RWPE2 (cell line): ENCODE results near the gene CNOT6.
"Not testable (repeated sequence)": the region's sequence is repeated elsewhere in the genome, so short reads cannot be mapped to it uniquely, and the experiment has no call there.

Experiments used
- ATAC-seq: fragments of 200-7000 bp; cut with Tn5 transposase; 3 replicates; pipeline ENCODE4 v1.9.1; 2021; ENCODE audit warnings: low read depth
- DNase-seq: peaks from one replicate; pipeline ENCODE4 v3.0.0-alpha.2; 2020; ENCODE audit warnings: low spot score
- H3K27ac ChIP-seq: fragments of 450-650 bp; 2 replicates; pipeline ENCODE4 v1.5.1; 2017; ENCODE audit warnings: mild to moderate bottlenecking; ENCODE audit not compliant: poor library complexity, severe bottlenecking
- H3K27me3 ChIP-seq: fragments of 250-450 bp; sonication (Bioruptor Pico); 2 replicates; pipeline ENCODE4 v1.5.1; 2021; ENCODE audit warnings: mild to moderate bottlenecking, moderate library complexity; ENCODE audit not compliant: insufficient read depth, poor library complexity, severe bottlenecking
- H3K36me3 ChIP-seq: fragments of 250-450 bp; sonication (Bioruptor Pico); 2 replicates; pipeline ENCODE4 v1.5.1; 2020; ENCODE audit warnings: low read depth, mild to moderate bottlenecking, moderate library complexity
- H3K4me1 ChIP-seq: fragments of 250-450 bp; sonication (Bioruptor Pico); 2 replicates; pipeline ENCODE4 v1.5.1; 2021; ENCODE audit warnings: mild to moderate bottlenecking, moderate library complexity; ENCODE audit not compliant: insufficient read depth, poor library complexity, severe bottlenecking
- H3K4me3 ChIP-seq: fragments of 250-450 bp; sonication (Bioruptor Pico); 2 replicates; pipeline ENCODE4 v1.5.1; 2021; ENCODE audit warnings: mild to moderate bottlenecking, moderate library complexity; ENCODE audit not compliant: severe bottlenecking
- H3K9me3 ChIP-seq: fragments of 250-450 bp; sonication (Bioruptor Pico); 2 replicates; pipeline ENCODE4 v1.5.1; 2021; ENCODE audit warnings: mild to moderate bottlenecking, moderate library complexity; ENCODE audit not compliant: severe bottlenecking
- TF ChIP-seq, protein P1 (sequence below): fragments of 450-650 bp; IDR thresholded peaks from one replicate; pipeline ENCODE4 v1.5.1; 2017; ENCODE audit warnings: mild to moderate bottlenecking, moderate library complexity; ENCODE audit not compliant: poor library complexity, severe bottlenecking

Gene CNOT6

DNA sequence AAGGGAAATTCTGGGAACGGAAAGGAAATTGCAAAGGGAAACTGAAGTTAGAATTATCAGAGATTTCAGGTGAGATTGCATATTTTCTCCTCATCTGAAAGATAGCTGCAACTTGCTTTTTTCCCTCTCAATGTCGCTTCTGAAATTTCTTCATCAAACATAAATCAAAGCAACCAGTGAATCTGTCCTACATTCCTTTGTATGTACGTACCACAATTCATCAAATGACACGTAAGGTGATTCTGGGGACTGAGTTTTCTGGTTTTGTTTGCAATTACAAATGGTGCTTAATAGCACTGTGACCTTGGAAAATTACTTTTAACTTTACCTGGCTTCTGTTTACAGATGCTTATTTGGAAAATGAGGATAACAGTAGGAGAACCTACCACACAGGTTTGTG, 21.9 kb upstream of the CNOT6 start:
- DNase-seq = no peak
- no peak for ATAC-seq
- H3K4me3 ChIP-seq = no peak overlapping the region
- no peaks in the 10 kb centered on the region for H3K27me3 ChIP-seq
- H3K27ac ChIP-seq = no peak overlapping the region
- H3K4me1 ChIP-seq = no peaks in the 10 kb centered on the region
- TF ChIP-seq, protein P1, sequence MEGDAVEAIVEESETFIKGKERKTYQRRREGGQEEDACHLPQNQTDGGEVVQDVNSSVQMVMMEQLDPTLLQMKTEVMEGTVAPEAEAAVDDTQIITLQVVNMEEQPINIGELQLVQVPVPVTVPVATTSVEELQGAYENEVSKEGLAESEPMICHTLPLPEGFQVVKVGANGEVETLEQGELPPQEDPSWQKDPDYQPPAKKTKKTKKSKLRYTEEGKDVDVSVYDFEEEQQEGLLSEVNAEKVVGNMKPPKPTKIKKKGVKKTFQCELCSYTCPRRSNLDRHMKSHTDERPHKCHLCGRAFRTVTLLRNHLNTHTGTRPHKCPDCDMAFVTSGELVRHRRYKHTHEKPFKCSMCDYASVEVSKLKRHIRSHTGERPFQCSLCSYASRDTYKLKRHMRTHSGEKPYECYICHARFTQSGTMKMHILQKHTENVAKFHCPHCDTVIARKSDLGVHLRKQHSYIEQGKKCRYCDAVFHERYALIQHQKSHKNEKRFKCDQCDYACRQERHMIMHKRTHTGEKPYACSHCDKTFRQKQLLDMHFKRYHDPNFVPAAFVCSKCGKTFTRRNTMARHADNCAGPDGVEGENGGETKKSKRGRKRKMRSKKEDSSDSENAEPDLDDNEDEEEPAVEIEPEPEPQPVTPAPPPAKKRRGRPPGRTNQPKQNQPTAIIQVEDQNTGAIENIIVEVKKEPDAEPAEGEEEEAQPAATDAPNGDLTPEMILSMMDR = no peak
- no peaks in the 10 kb centered on the region for H3K9me3 ChIP-seq
- H3K36me3 ChIP-seq = no peaks in the 10 kb centered on the region

DNA sequence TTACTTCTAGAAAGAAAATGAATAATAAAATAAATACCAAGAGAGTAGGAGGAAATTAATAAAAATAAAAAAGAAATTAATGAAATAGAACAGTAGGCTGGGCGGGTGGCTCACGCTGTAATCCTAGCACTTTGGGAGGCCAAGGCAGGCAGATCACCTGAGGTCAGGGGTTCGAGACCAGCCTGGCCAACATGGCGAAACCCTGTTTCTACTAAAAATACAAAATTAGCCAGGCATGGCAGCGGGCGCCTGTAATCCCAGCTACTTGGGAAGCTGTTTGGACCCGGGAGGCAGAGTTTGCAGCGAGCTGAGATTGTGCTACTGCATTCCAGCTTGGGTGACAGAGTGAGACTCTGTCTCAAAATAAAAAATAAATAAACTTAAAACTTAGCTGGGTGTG, 20.8 kb upstream of the CNOT6 start:
- peak; percentile 7 for DNase-seq
- not testable (repeated sequence) for ATAC-seq

DNA sequence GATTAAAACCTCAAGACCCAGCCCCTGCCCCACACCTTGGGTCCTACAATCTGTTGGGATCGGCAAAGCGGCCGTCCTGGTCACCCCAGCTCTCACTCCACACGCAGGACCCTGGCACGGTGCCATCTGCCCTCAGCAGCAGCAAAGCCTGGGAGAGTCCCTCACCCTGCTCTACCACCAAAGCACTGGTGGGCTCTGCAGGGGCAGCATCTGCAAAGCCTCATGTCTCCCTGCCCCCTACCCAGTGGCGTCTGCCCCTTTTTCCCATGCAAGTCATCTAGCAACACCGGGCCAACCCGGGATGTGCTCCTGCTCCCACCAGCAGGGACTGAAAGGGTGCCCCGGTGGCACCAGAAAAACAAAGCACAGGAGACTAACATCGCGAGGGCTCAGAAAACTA, 19.6 kb upstream of the CNOT6 start:
- ATAC-seq (no peak), DNase-seq (peak; percentile 58)
- no peaks in the 10 kb centered on the region for H3K36me3 ChIP-seq

More for the DNA sequence above, 20.8 kb upstream of the CNOT6 start:
- not testable (repeated sequence) for H3K27ac ChIP-seq, H3K4me3 ChIP-seq, H3K4me1 ChIP-seq, H3K36me3 ChIP-seq, H3K27me3 ChIP-seq, H3K9me3 ChIP-seq

DNA sequence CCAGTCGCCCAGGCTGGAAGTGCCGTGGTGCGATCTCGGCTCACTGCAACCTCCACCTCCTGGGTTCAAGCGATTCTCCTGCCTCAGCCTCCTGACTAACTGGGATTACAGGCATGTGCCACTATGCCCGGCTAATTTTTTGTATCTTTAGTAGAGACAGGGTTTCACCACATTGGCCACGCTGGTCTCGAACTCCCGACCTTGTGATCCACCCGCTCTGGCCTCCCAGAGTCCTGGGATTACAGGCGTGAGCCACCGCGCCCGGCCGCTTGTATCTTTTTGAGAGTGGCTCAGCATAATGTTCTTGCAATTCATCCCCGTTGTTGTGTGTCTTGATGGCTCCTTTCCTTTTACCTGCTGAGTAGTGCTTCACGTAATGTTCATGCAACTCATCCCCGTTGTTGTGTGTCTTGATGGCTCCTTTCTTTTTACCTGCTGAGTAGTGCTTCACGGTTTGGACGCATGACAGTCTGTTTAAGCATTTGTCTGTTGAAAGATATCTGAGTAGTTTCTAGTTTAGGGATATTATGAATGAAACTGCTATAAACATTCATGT, 18.1 kb upstream of the CNOT6 start:
- H3K27ac ChIP-seq, H3K9me3 ChIP-seq, H3K27me3 ChIP-seq, ATAC-seq, H3K4me3 ChIP-seq, H3K4me1 ChIP-seq, H3K36me3 ChIP-seq: not testable (repeated sequence)
- DNase-seq = peak; percentile 46

More for the DNA sequence above, 19.6 kb upstream of the CNOT6 start:
- H3K27me3 ChIP-seq = no peaks in the 10 kb centered on the region
- no peak overlapping the region for H3K27ac ChIP-seq
- no peaks in the 10 kb centered on the region for H3K9me3 ChIP-seq
- TF ChIP-seq, protein P1 = no peak
- no peaks in the 10 kb centered on the region for H3K4me1 ChIP-seq
- no peak overlapping the region for H3K4me3 ChIP-seq

DNA sequence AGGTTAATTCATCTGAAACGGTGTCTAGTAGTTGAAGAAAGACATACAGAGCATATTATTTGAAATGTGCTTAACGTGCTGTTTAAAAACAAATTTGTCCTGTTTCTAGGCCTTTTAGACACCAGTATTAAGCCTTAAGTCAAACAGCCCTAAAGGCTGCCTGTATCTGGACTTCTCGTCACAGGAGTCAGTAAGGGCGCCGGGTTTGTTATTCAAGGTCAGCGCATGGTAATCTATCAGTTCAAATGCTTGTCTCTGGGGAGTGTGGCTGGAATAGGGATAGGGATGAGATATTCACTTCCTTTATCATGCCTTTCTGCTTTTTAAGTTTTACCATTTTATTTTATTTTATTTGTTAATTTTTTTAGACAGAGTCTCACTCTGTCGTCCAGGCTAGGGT, 9.4 kb upstream of the CNOT6 start:
- no peaks in the 10 kb centered on the region for H3K36me3 ChIP-seq
- H3K4me3 ChIP-seq = no peak overlapping the region
- no peaks in the 10 kb centered on the region for H3K9me3 ChIP-seq
- H3K27ac ChIP-seq = no peak overlapping the region
- TF ChIP-seq, protein P1 = no peak
- no peaks in the 10 kb centered on the region for H3K27me3 ChIP-seq
- peak; percentile 16 for DNase-seq
- H3K4me1 ChIP-seq = no peaks in the 10 kb centered on the region
- no peak for ATAC-seq

DNA sequence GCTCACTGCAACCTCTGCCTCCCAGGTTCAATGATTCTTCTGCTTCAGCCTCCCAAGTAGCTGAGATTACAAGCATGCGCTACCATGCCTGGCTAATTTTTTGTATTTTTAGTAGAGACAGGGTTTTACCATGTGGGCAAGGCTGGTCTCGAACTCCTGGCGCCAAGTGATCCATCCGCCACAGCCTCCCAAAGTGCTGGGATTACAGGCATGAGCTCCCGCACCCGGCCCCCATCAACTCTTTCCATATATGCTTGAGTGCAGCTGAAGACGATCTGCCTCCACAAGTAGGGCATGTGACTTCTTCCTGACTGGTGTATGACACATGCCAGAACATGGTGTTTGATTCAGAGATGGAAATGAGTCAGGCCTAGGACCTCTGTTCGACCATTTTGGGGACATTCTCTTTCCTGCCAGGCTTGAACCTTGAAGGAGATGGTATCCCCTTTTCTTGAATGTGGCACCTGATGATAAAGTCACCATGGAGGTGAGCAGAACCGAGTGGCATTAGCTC, 7.5 kb upstream of the CNOT6 start:
- H3K36me3 ChIP-seq = no peaks in the 10 kb centered on the region
- H3K27me3 ChIP-seq = no peaks in the 10 kb centered on the region
- H3K27ac ChIP-seq = no peak overlapping the region
- no peaks in the 10 kb centered on the region for H3K9me3 ChIP-seq
- TF ChIP-seq, protein P1 = no peak
- DNase-seq (peak; percentile 45), ATAC-seq (no peak)
- H3K4me3 ChIP-seq = no peak overlapping the region
- H3K4me1 ChIP-seq = no peaks in the 10 kb centered on the region
